WTC11 (cell line): ENCODE data around the gene FETUB. TPM values are rescaled to one million over a fixed set of nuclear protein-coding genes. Genes with fewer than 3 reads are reported as not detected.

Source experiments
- ATAC-seq: fragments of 200-7000 bp; cut with Tn5 transposase; 2 replicates; pipeline ENCODE4 v1.10.0; 2021; ENCODE audit warnings: mild to moderate bottlenecking, moderate library complexity
- CTCF ChIA-PET: fragments of 300-600 bp; sonication (Branson Sonifier 250); formaldehyde crosslinking; loops from one replicate; lab custom pipeline; 2021; ENCODE audit warnings: antibody characterized with exemption; lab: Charles Lee
- POLR2A ChIA-PET: fragments of 350-600 bp; sonication (Branson Sonifier 250); formaldehyde crosslinking; loops from one replicate; lab custom pipeline; 2021; ENCODE audit warnings: antibody characterized with exemption; lab: Charles Lee
- DNase-seq: peaks from one replicate; pipeline ENCODE4 v3.0.0; 2021; ENCODE audit warnings: low spot score
- H3K27ac Mint-ChIP-seq: 2 replicates; pipeline ENCODE4 v1.8.0; 2021; ENCODE audit warnings: mixed read lengths
- H3K27me3 Mint-ChIP-seq: 2 replicates; pipeline ENCODE4 v1.8.0; 2021; ENCODE audit warnings: low read depth, mild to moderate bottlenecking, moderate library complexity, mixed read lengths
- H3K36me3 Mint-ChIP-seq: 2 replicates; pipeline ENCODE4 v1.8.0; 2021; ENCODE audit warnings: mixed read lengths
- H3K4me1 Mint-ChIP-seq: 2 replicates; pipeline ENCODE4 v1.8.0; 2022; ENCODE audit warnings: mixed read lengths
- H3K4me3 Mint-ChIP-seq: 2 replicates; pipeline ENCODE4 v1.8.0; 2021; ENCODE audit warnings: mild to moderate bottlenecking, moderate library complexity, mixed read lengths
- H3K9me3 Mint-ChIP-seq: 2 replicates; pipeline ENCODE4 v1.8.0; 2021; ENCODE audit warnings: mixed read lengths
- CBFB ChIP-seq: sonication (generic); formaldehyde crosslinking; IDR thresholded peaks from 2 replicates; pipeline ENCODE4 v1.8.1; 2022; ENCODE audit warnings: mild to moderate bottlenecking, low read depth, missing genetic modification reagents
- CREB1 ChIP-seq: sonication (generic); formaldehyde crosslinking; IDR thresholded peaks from 2 replicates; pipeline ENCODE4 v1.8.0; 2023; ENCODE audit warnings: mild to moderate bottlenecking, missing genetic modification reagents
- ELF4 ChIP-seq: sonication (generic); formaldehyde crosslinking; IDR thresholded peaks from 2 replicates; pipeline ENCODE4 v1.8.1; 2022; ENCODE audit warnings: low read depth, mild to moderate bottlenecking, moderate library complexity, missing genetic modification reagents
- ESRRA ChIP-seq: sonication (generic); formaldehyde crosslinking; IDR thresholded peaks from 2 replicates; pipeline ENCODE4 v1.8.1; 2022; ENCODE audit warnings: mild to moderate bottlenecking, missing genetic modification reagents, borderline replicate concordance
- ETV6 ChIP-seq: sonication (generic); formaldehyde crosslinking; IDR thresholded peaks from 2 replicates; pipeline ENCODE4 v1.8.1; 2022; ENCODE audit warnings: mild to moderate bottlenecking, missing genetic modification reagents
- FOXP1 ChIP-seq: sonication (generic); formaldehyde crosslinking; IDR thresholded peaks from 2 replicates; pipeline ENCODE4 v1.8.0; 2022; ENCODE audit warnings: missing genetic modification reagents, mild to moderate bottlenecking, moderate library complexity, borderline replicate concordance
- IRF2 ChIP-seq: sonication (generic); formaldehyde crosslinking; IDR thresholded peaks from 2 replicates; pipeline ENCODE4 v1.8.0; 2022; ENCODE audit warnings: low read depth, missing genetic modification reagents, borderline replicate concordance
- MYBL2 ChIP-seq: sonication (generic); formaldehyde crosslinking; IDR thresholded peaks from 2 replicates; pipeline ENCODE4 v1.8.1; 2023; ENCODE audit warnings: mild to moderate bottlenecking, moderate library complexity, missing genetic modification reagents
- NFATC4 ChIP-seq: fragments of 250-450 bp; sonication (Bioruptor Pico); IDR thresholded peaks from 2 replicates; pipeline ENCODE4 v1.9.0; 2021; ENCODE audit warnings: mild to moderate bottlenecking
- RORB ChIP-seq: fragments of 250-450 bp; sonication (Bioruptor Pico); IDR thresholded peaks from 2 replicates; pipeline ENCODE4 v1.9.0; 2021; ENCODE audit warnings: mild to moderate bottlenecking
- SMAD3 ChIP-seq: sonication (generic); formaldehyde crosslinking; IDR thresholded peaks from 2 replicates; pipeline ENCODE4 v1.8.0; 2022; ENCODE audit warnings: missing genetic modification reagents, mild to moderate bottlenecking, borderline replicate concordance
- SMAD4 ChIP-seq: sonication (generic); formaldehyde crosslinking; IDR thresholded peaks from 2 replicates; pipeline ENCODE4 v1.8.0; 2022; ENCODE audit warnings: mild to moderate bottlenecking, missing genetic modification reagents
- SOX15 ChIP-seq: fragments of 250-450 bp; sonication (Bioruptor Pico); IDR thresholded peaks from 2 replicates; pipeline ENCODE4 v1.9.0; 2021; ENCODE audit warnings: mild to moderate bottlenecking
- TP53 ChIP-seq: sonication (generic); formaldehyde crosslinking; IDR thresholded peaks from 2 replicates; pipeline ENCODE4 v1.8.1; 2023; ENCODE audit warnings: mild to moderate bottlenecking, missing genetic modification reagents
- ZNF121 ChIP-seq: sonication (generic); formaldehyde crosslinking; IDR thresholded peaks from 2 replicates; pipeline ENCODE4 v1.8.0; 2023; ENCODE audit warnings: missing genetic modification reagents
- ZNF396 ChIP-seq: fragments of 250-450 bp; sonication (Bioruptor Pico); IDR thresholded peaks from 2 replicates; pipeline ENCODE4 v1.8.0; 2021; ENCODE audit warnings: mild to moderate bottlenecking, moderate library complexity, borderline replicate concordance
- ZNF423 ChIP-seq: fragments of 250-450 bp; sonication (Bioruptor Pico); IDR thresholded peaks from 2 replicates; pipeline ENCODE4 v2.1.2; 2022; ENCODE audit warnings: mild to moderate bottlenecking, moderate library complexity
- total RNA-seq: library from RNA; stranded (reverse); gene quantifications from 3 replicates; pipeline ENCODE4 v1.2.3, GENCODE V29; 2021
- TF ChIP-seq, protein P1 (sequence below): fragments of 250-450 bp; sonication (Bioruptor Pico); IDR thresholded peaks from 2 replicates; pipeline ENCODE4 v1.9.0; 2021; ENCODE audit warnings: moderate library complexity, mild to moderate bottlenecking, inconsistent platforms, borderline replicate concordance
- TF ChIP-seq, protein P2 (sequence below): sonication (generic); formaldehyde crosslinking; IDR thresholded peaks from 2 replicates; pipeline ENCODE4 v1.8.1; 2022; ENCODE audit warnings: missing genetic modification reagents, borderline replicate concordance
- TF ChIP-seq, protein P3 (sequence below): sonication (generic); formaldehyde crosslinking; IDR thresholded peaks from 2 replicates; pipeline ENCODE4 v1.8.1; 2023; ENCODE audit warnings: mild to moderate bottlenecking, missing genetic modification reagents
- TF ChIP-seq, protein P4 (sequence below): sonication (generic); formaldehyde crosslinking; IDR thresholded peaks from 2 replicates; pipeline ENCODE4 v1.8.0; 2022; ENCODE audit warnings: missing genetic modification reagents
- TF ChIP-seq, protein P5 (sequence below): sonication (generic); formaldehyde crosslinking; IDR thresholded peaks from 2 replicates; pipeline ENCODE4 v1.8.1; 2023; ENCODE audit warnings: mild to moderate bottlenecking, missing genetic modification reagents
- TF ChIP-seq, protein P6 (sequence below): fragments of 200-600 bp; IDR thresholded peaks from 2 replicates; pipeline ENCODE4 v1.8.0; 2022; ENCODE audit warnings: antibody characterized with exemption
- TF ChIP-seq, protein P7 (sequence below): sonication (generic); formaldehyde crosslinking; IDR thresholded peaks from 2 replicates; pipeline ENCODE4 v1.8.1; 2022; ENCODE audit warnings: low read depth, mild to moderate bottlenecking, moderate library complexity, missing genetic modification reagents, borderline replicate concordance

The FETUB gene
- total RNA-seq, 1 experiment from 2014 or later, result not detected

DNA sequence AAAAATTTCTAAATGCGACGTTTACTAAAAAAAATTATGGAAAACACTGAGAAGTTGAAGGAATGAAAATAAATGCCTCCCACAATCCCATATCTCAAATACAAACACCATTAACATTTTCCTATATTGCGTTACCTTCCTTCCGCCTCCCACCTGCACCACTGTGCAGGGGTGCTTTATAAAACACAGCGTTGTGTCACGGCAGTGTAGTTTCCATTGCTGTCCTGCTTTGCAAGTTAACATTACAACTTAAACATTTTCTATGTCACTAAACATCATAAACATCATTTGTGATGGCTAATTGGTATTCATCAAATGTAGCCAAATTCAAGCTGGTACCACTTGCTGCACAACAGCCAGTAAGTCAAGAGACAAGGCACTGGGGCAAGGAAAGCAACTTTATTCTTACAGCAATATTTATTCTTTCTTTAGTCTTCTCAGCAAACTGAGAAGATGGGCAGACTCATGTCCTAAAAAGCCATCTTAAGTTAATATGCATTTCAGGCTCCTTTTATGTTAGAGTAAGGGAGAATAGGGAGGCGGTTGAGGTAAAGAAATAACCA is 12.3 kb upstream of the FETUB start (continued):
- TF ChIP-seq SMAD4 (CRISPR knock-in tag) (no peak), ELF4 (CRISPR knock-in tag) (no peak), MYBL2 (CRISPR knock-in tag) (no peak), NFATC4 (CRISPR knock-in tag) (no peak), FOXP1 (no peak)
- TF ChIP-seq, protein P1, sequence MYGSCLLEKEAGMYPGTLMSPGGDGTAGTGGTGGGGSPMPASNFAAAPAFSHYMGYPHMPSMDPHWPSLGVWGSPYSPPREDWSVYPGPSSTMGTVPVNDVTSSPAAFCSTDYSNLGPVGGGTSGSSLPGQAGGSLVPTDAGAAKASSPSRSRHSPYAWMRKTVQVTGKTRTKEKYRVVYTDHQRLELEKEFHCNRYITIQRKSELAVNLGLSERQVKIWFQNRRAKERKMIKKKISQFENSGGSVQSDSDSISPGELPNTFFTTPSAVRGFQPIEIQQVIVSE (CRISPR knock-in tag), result no peak
- TF ChIP-seq, protein P2, sequence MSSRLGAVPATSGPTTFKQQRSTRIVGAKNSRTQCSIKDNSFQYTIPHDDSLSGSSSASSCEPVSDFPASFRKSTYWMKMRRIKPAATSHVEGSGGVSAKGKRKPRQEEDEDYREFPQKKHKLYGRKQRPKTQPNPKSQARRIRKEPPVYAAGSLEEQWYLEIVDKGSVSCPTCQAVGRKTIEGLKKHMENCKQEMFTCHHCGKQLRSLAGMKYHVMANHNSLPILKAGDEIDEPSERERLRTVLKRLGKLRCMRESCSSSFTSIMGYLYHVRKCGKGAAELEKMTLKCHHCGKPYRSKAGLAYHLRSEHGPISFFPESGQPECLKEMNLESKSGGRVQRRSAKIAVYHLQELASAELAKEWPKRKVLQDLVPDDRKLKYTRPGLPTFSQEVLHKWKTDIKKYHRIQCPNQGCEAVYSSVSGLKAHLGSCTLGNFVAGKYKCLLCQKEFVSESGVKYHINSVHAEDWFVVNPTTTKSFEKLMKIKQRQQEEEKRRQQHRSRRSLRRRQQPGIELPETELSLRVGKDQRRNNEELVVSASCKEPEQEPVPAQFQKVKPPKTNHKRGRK, result no peak
- TF ChIP-seq, protein P3, sequence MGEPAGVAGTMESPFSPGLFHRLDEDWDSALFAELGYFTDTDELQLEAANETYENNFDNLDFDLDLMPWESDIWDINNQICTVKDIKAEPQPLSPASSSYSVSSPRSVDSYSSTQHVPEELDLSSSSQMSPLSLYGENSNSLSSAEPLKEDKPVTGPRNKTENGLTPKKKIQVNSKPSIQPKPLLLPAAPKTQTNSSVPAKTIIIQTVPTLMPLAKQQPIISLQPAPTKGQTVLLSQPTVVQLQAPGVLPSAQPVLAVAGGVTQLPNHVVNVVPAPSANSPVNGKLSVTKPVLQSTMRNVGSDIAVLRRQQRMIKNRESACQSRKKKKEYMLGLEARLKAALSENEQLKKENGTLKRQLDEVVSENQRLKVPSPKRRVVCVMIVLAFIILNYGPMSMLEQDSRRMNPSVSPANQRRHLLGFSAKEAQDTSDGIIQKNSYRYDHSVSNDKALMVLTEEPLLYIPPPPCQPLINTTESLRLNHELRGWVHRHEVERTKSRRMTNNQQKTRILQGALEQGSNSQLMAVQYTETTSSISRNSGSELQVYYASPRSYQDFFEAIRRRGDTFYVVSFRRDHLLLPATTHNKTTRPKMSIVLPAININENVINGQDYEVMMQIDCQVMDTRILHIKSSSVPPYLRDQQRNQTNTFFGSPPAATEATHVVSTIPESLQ, result no peak
- TF ChIP-seq, protein P4, sequence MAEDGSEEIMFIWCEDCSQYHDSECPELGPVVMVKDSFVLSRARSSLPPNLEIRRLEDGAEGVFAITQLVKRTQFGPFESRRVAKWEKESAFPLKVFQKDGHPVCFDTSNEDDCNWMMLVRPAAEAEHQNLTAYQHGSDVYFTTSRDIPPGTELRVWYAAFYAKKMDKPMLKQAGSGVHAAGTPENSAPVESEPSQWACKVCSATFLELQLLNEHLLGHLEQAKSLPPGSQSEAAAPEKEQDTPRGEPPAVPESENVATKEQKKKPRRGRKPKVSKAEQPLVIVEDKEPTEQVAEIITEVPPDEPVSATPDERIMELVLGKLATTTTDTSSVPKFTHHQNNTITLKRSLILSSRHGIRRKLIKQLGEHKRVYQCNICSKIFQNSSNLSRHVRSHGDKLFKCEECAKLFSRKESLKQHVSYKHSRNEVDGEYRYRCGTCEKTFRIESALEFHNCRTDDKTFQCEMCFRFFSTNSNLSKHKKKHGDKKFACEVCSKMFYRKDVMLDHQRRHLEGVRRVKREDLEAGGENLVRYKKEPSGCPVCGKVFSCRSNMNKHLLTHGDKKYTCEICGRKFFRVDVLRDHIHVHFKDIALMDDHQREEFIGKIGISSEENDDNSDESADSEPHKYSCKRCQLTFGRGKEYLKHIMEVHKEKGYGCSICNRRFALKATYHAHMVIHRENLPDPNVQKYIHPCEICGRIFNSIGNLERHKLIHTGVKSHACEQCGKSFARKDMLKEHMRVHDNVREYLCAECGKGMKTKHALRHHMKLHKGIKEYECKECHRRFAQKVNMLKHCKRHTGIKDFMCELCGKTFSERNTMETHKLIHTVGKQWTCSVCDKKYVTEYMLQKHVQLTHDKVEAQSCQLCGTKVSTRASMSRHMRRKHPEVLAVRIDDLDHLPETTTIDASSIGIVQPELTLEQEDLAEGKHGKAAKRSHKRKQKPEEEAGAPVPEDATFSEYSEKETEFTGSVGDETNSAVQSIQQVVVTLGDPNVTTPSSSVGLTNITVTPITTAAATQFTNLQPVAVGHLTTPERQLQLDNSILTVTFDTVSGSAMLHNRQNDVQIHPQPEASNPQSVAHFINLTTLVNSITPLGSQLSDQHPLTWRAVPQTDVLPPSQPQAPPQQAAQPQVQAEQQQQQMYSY (CRISPR knock-in tag), result no peak
- TF ChIP-seq, protein P5, sequence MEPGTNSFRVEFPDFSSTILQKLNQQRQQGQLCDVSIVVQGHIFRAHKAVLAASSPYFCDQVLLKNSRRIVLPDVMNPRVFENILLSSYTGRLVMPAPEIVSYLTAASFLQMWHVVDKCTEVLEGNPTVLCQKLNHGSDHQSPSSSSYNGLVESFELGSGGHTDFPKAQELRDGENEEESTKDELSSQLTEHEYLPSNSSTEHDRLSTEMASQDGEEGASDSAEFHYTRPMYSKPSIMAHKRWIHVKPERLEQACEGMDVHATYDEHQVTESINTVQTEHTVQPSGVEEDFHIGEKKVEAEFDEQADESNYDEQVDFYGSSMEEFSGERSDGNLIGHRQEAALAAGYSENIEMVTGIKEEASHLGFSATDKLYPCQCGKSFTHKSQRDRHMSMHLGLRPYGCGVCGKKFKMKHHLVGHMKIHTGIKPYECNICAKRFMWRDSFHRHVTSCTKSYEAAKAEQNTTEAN (CRISPR knock-in tag), result no peak
- TF ChIP-seq, all 79 proteins: peak for 0

DNA sequence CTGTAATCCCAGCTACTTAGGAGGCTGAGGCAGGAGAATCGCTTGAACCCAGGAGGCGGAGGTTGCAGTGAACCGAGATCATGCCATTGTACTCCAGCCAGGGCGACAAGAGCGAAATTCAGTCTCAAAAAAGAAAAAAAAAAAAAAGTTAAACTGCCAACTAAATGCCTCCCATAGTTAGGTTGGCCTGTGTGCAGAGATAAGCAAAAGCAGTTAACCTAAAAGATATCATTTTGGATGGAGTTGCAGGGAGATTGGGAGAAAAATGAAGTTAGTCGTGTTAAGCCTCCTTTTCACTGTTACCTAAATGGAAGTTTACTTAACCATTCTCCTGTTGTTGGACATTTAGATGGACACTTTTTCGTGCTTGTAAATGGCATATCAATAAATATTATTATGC is 11.4 kb upstream of the FETUB start:
- H3K27ac Mint-ChIP-seq, result no peak overlapping the region
- ATAC-seq, result no peak
- H3K36me3 Mint-ChIP-seq, result no peaks in the 10 kb centered on the region
- no peak for DNase-seq
- H3K4me1 Mint-ChIP-seq, result peaks cover 7% of the 10 kb centered on the region; the same call in 1 of the 2 replicates
- H3K27me3 Mint-ChIP-seq, result peaks cover 2% of the 10 kb centered on the region; the same call in 1 of the 2 replicates
- H3K4me3 Mint-ChIP-seq, result no peak overlapping the region
- POLR2A ChIA-PET, result no interaction called here
- peaks cover 3% of the 10 kb centered on the region; the same call in 1 of the 2 replicates for H3K9me3 Mint-ChIP-seq
- CTCF ChIA-PET, result no interaction called here
- TF ChIP-seq TP53, result no peak
- TF ChIP-seq RORB (CRISPR knock-in tag), result no peak
- no peak for TF ChIP-seq CBFB (CRISPR knock-in tag)
- no peak for TF ChIP-seq SOX15 (CRISPR knock-in tag)
- TF ChIP-seq CREB1 (CRISPR knock-in tag), result no peak
- TF ChIP-seq ZNF396, result no peak
- TF ChIP-seq, protein P6, sequence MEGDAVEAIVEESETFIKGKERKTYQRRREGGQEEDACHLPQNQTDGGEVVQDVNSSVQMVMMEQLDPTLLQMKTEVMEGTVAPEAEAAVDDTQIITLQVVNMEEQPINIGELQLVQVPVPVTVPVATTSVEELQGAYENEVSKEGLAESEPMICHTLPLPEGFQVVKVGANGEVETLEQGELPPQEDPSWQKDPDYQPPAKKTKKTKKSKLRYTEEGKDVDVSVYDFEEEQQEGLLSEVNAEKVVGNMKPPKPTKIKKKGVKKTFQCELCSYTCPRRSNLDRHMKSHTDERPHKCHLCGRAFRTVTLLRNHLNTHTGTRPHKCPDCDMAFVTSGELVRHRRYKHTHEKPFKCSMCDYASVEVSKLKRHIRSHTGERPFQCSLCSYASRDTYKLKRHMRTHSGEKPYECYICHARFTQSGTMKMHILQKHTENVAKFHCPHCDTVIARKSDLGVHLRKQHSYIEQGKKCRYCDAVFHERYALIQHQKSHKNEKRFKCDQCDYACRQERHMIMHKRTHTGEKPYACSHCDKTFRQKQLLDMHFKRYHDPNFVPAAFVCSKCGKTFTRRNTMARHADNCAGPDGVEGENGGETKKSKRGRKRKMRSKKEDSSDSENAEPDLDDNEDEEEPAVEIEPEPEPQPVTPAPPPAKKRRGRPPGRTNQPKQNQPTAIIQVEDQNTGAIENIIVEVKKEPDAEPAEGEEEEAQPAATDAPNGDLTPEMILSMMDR, result no peak
- TF ChIP-seq, protein P5 (CRISPR knock-in tag), result no peak
- no peak for TF ChIP-seq IRF2 (CRISPR knock-in tag)
- no peak for TF ChIP-seq ETV6
- no peak for TF ChIP-seq ZNF121 (CRISPR knock-in tag)
- TF ChIP-seq, protein P7, sequence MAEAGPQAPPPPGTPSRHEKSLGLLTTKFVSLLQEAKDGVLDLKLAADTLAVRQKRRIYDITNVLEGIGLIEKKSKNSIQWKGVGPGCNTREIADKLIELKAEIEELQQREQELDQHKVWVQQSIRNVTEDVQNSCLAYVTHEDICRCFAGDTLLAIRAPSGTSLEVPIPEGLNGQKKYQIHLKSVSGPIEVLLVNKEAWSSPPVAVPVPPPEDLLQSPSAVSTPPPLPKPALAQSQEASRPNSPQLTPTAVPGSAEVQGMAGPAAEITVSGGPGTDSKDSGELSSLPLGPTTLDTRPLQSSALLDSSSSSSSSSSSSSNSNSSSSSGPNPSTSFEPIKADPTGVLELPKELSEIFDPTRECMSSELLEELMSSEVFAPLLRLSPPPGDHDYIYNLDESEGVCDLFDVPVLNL (CRISPR knock-in tag), result no peak
- TF ChIP-seq ZNF423 (CRISPR knock-in tag), result no peak
- no peak for TF ChIP-seq SMAD3 (CRISPR knock-in tag)
- no peak for TF ChIP-seq ESRRA (CRISPR knock-in tag)
